ENCODE data around the gene CELA3A.
"Not testable (repeated sequence)": the region's sequence is repeated elsewhere in the genome, so short reads cannot be mapped to it uniquely, and the experiment has no call there.

DNA sequence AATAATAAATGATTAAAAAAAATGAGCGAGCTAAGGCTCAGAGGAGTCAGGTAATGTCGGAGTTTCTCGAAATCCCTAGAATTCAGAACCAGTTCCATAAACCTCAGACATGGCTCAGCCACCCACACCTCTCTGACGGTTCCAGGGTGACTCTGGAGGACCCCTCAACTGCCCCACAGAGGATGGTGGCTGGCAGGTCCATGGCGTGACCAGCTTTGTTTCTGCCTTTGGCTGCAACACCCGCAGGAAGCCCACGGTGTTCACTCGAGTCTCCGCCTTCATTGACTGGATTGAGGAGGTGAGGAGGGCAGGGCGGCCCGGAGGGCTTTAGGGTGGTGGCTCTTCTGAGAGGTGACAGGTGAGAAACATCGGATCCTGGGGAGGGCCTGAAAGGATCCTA is 15.1 kb upstream of the CELA3A start:
- not testable (repeated sequence) for TF ChIP-seq CTCF (IDR thresholded peaks at IDR 0.05; ENCODE audit: low read depth, low read length, poor library complexity, severe bottlenecking); EZH2phosphoT487 (IDR thresholded peaks at IDR 0.05; ENCODE audit: borderline replicate concordance, low read length)
